A673 (cell line): ENCODE data around the gene VPS26C.

Experiments used
- CTCF ChIP-seq: fragments of 300-800, 200-600 bp; sonication (generic); conservative IDR thresholded peaks from 2 replicates; pipeline ENCODE4 v1.5.1; 2017; ENCODE audit warnings: low read depth, mild to moderate bottlenecking, antibody characterized with exemption, low read length, moderate library complexity, mixed read lengths
- EZH2 ChIP-seq: fragments of 200-600 bp; sonication (generic); IDR thresholded peaks from 2 replicates; pipeline ENCODE4 v1.6.1; 2017; ENCODE audit warnings: borderline replicate concordance, low read depth, mild to moderate bottlenecking, mixed read lengths, antibody characterized with exemption, low read length; ENCODE audit not compliant: poor library complexity, severe bottlenecking

GRCh38 chr21:37241426-37241825 is 25.7 kb downstream of the VPS26C start:
- no peak for TF ChIP-seq CTCF
- TF ChIP-seq EZH2 = no peak
